ENCODE results near the gene ZNF667.

Gene ZNF667

GRCh38 chr19:56476651-56477428 is at the start of gene ZNF667:
TSS of gene ZNF667 (minus strand) at chr19:56477345. CDS start at chr19:56462370, 14,975 bp downstream.
- peak; percentile 22 for DNase-seq (ENCODE audit: low spot score)
- in situ Hi-C loops (cut with MboI; ENCODE audit: low pct_unique_long_range_greater_than_20kb, low sequenced_read_pairs, unreplicated experiment), result no loop called here
- no peak for TF ChIP-seq CTCF (IDR thresholded peaks at IDR 0.05; ENCODE audit: extremely low read depth, insufficient read depth, missing control alignments)

- in situ Hi-C loops (cut with MboI; ENCODE audit: low pct_unique_long_range_greater_than_20kb, low sequenced_read_pairs, unreplicated experiment), result no loop called here
- DNase-seq (ENCODE audit: low spot score), result no peak
- no peak for TF ChIP-seq CTCF (IDR thresholded peaks at IDR 0.05; ENCODE audit: extremely low read depth, insufficient read depth, missing control alignments)
Observed at GRCh38 chr19:56525214-56525860, 48.2 kb upstream of the ZNF667 start.

- DNase-seq (ENCODE audit: low spot score), result peak; percentile 18
- no peak for TF ChIP-seq CTCF (IDR thresholded peaks at IDR 0.05; ENCODE audit: extremely low read depth, insufficient read depth, missing control alignments)
- in situ Hi-C loops (cut with MboI; ENCODE audit: low pct_unique_long_range_greater_than_20kb, low sequenced_read_pairs, unreplicated experiment), result no loop called here
Observed at GRCh38 chr19:56508290-56508778, 31.2 kb upstream of the ZNF667 start.

- no peak for TF ChIP-seq CTCF (IDR thresholded peaks at IDR 0.05; ENCODE audit: extremely low read depth, insufficient read depth, missing control alignments)
- peak; percentile 58 for DNase-seq (ENCODE audit: low spot score)
- in situ Hi-C loops (cut with MboI; ENCODE audit: low pct_unique_long_range_greater_than_20kb, low sequenced_read_pairs, unreplicated experiment), result no loop called here
Observed at GRCh38 chr19:56507446-56508289, 30.5 kb upstream of the ZNF667 start, which contains the start of gene ZNF471. TSS of gene ZNF471 (plus strand) at chr19:56507855. CDS start at chr19:56511572, 3,717 bp downstream.

GRCh38 chr19:56504581-56504980 is 27.4 kb upstream of the ZNF667 start:
- in situ Hi-C loops (cut with MboI; ENCODE audit: low pct_unique_long_range_greater_than_20kb, low sequenced_read_pairs, unreplicated experiment), result no loop called here
- DNase-seq (ENCODE audit: low spot score), result no peak
- TF ChIP-seq CTCF (IDR thresholded peaks at IDR 0.05; ENCODE audit: extremely low read depth, insufficient read depth, missing control alignments), result no peak

GRCh38 chr19:56491399-56491798 is 14.3 kb upstream of the ZNF667 start:
- no peak for TF ChIP-seq CTCF (IDR thresholded peaks at IDR 0.05; ENCODE audit: extremely low read depth, insufficient read depth, missing control alignments)
- in situ Hi-C loops (cut with MboI; ENCODE audit: low pct_unique_long_range_greater_than_20kb, low sequenced_read_pairs, unreplicated experiment), result no loop called here
- DNase-seq (ENCODE audit: low spot score), result no peak

All from GM13977 (cell line).